ENCODE measurements around the gene ATRN.
"Not testable (repeated sequence)": the region's sequence is repeated elsewhere in the genome, so short reads cannot be mapped to it uniquely, and the experiment has no call there.

ATRN gene

GRCh38 chr20:3515379-3516170 lies 44.8 kb downstream of the ATRN start:
- DNase-seq (ENCODE audit: low spot score): no peak
- H3K27ac ChIP-seq: no peak overlapping the region
- ChIA-PET POLR2A (ENCODE audit: low non-redundant PET) (no interaction called here), CTCF (no interaction called here)
- no peak for TF ChIP-seq CTCF (conservative IDR thresholded peaks at IDR 0.05; ENCODE audit: low read depth)

GRCh38 chr20:3521852-3522740 lies 51.3 kb downstream of the ATRN start:
- no peak overlapping the region for H3K27ac ChIP-seq
- TF ChIP-seq CTCF (conservative IDR thresholded peaks at IDR 0.05; ENCODE audit: low read depth): no peak
- CTCF ChIA-PET: interaction anchor here (0.6 kb wide), 2 partner anchors 27 to 228 kb away, joined by 3 read pairs; no protein-coding TSS in a partner anchor
- POLR2A ChIA-PET (ENCODE audit: low non-redundant PET): no interaction called here
- DNase-seq (ENCODE audit: low spot score): no peak

- H3K27ac ChIP-seq; DNase-seq (ENCODE audit: low spot score); POLR2A ChIA-PET (ENCODE audit: low non-redundant PET); CTCF ChIA-PET: not testable (repeated sequence)
Observed at GRCh38 chr20:3524696-3525095, 53.9 kb downstream of the ATRN start.

- no peak for TF ChIP-seq CTCF (conservative IDR thresholded peaks at IDR 0.05; ENCODE audit: low read depth)
- no peak for DNase-seq (ENCODE audit: low spot score)
- POLR2A ChIA-PET (ENCODE audit: low non-redundant PET): interaction anchor here (0.6 kb wide), 1 partner anchor 1383 kb away, joined by 3 read pairs; no protein-coding TSS in a partner anchor
- H3K27ac ChIP-seq: no peak overlapping the region
- CTCF ChIA-PET: no interaction called here
Observed at GRCh38 chr20:3532089-3532615, 61.3 kb downstream of the ATRN start.

GRCh38 chr20:3537733-3538132 lies 66.9 kb downstream of the ATRN start:
- H3K27ac ChIP-seq; CTCF ChIA-PET; POLR2A ChIA-PET (ENCODE audit: low non-redundant PET); DNase-seq (ENCODE audit: low spot score): not testable (repeated sequence)

- H3K27ac ChIP-seq: no peak overlapping the region
- CTCF ChIA-PET: interaction anchor here (0.6 kb wide), 1 partner anchor 742 kb away, joined by 3 read pairs; no protein-coding TSS in a partner anchor
- TF ChIP-seq CTCF (conservative IDR thresholded peaks at IDR 0.05; ENCODE audit: low read depth): no peak
Observed at GRCh38 chr20:3539311-3540107, 68.7 kb downstream of the ATRN start.

More at GRCh38 chr20:3539311-3540107, 68.7 kb downstream of the ATRN start:
- no peak for DNase-seq (ENCODE audit: low spot score)
- POLR2A ChIA-PET (ENCODE audit: low non-redundant PET): no interaction called here
